Measurements from ENCODE around the gene SPHK2. TPM values are rescaled to one million over a fixed set of nuclear protein-coding genes. Genes with fewer than 3 reads are reported as not detected.

Gene SPHK2
- total and polyA plus RNA-seq, 2 of the 8 experiments (the other 6 are each of a cell fraction or from before 2014, with no cell fraction given): 43.9 to 60.9 TPM

DNA sequence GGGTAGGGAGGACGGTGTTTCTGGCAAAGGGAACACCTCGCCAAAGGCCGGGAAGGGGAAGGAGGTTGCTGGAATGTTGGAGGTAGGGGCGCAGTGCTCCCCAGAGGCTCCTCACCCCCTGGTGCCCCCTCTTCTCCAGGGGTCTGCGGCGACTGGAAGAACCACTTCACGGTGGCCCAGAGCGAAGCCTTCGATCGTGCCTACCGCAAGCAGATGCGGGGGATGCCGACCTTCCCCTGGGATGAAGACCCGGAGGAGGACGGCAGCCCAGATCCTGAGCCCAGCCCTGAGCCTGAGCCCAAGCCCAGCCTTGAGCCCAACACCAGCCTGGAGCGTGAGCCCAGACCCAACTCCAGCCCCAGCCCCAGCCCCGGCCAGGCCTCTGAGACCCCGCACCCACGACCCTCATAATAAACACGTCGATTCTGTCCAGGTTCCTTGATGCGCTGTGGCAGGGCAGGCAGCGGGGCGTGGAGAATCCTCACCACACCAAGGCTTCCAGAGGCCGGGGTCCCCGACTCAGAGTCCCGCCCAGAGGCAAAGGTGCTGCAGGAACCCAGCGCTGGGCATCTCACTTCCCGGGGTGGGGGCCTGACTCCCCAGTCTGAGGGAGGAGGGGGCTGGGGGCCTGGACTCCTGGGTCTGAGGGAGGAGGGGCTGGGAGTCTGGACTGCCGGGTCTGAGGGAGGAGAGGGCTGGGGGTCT lies 20.2 kb upstream of the SPHK2 start (continued):
- no peak for TF ChIP-seq CHD7 (IDR thresholded peaks at IDR 0.05; ENCODE audit: insufficient replicate concordance, low read length)
- no peak for TF ChIP-seq TAF1 (IDR thresholded peaks at IDR 0.05; ENCODE audit: low read depth, low read length)
- TF ChIP-seq RFX5 (IDR thresholded peaks at IDR 0.05; ENCODE audit: borderline replicate concordance, low read depth, low read length): no peak
- TF ChIP-seq POLR2AphosphoS5 (IDR thresholded peaks at IDR 0.05; ENCODE audit: low read depth, low read length): no peak
- TF ChIP-seq CEBPB (IDR thresholded peaks at IDR 0.05; ENCODE audit: low read depth, low read length): no peak
- TF ChIP-seq GABPA (IDR thresholded peaks at IDR 0.05; ENCODE audit: borderline replicate concordance, insufficient read depth, low read length): no peak
- TF ChIP-seq MAFK (IDR thresholded peaks at IDR 0.05; ENCODE audit: low read depth, low read length): no peak
- TF ChIP-seq SAP30 (IDR thresholded peaks at IDR 0.05; ENCODE audit: insufficient read depth, insufficient replicate concordance, low read length): no peak
- no peak for TF ChIP-seq CREB1 (IDR thresholded peaks at IDR 0.05)
- no peak for TF ChIP-seq KDM1A (IDR thresholded peaks at IDR 0.05; ENCODE audit: borderline replicate concordance, low read length)
- TF ChIP-seq RNF2 (IDR thresholded peaks at IDR 0.05; ENCODE audit: borderline replicate concordance, low read depth, low read length, missing control alignments, poor library complexity, severe bottlenecking): no peak

All from H1 (cell line).